GM23248 (cell line): Measurements from ENCODE around the gene TIAM2. TPM values are rescaled to one million over a fixed set of nuclear protein-coding genes. Genes with fewer than 3 reads are reported as not detected.

Experiments used
- DNase-seq: peaks from one replicate; pipeline ENCODE4 v3.0.0-alpha.2; 2015
- H2AFZ ChIP-seq: fragments of 200-600 bp; sonication (generic); 2 replicates; pipeline ENCODE4 v1.6.1; 2016; ENCODE audit warnings: antibody characterized with exemption
- H3F3A ChIP-seq: fragments of 200-600 bp; sonication (generic); 2 replicates; pipeline ENCODE4 v1.6.1; 2016; ENCODE audit warnings: mild to moderate bottlenecking, antibody characterized with exemption, mixed run types; ENCODE audit not compliant: insufficient read depth
- H3K27ac ChIP-seq: fragments of 200-600 bp; sonication (generic); 2 replicates; pipeline ENCODE4 v1.5.1; 2016; ENCODE audit warnings: mild to moderate bottlenecking
- H3K27me3 ChIP-seq: fragments of 200-600 bp; sonication (generic); replicated peaks from 2 replicates; pipeline ENCODE4 v1.6.1; 2016; ENCODE audit warnings: mild to moderate bottlenecking; ENCODE audit not compliant: insufficient read depth
- H3K36me3 ChIP-seq: fragments of 200-600 bp; sonication (generic); 2 replicates; pipeline ENCODE4 v1.6.1; 2016; ENCODE audit warnings: low read depth, mild to moderate bottlenecking
- H3K4me1 ChIP-seq: fragments of 200-600 bp; sonication (generic); 2 replicates; pipeline ENCODE4 v1.6.1; 2016; ENCODE audit warnings: mild to moderate bottlenecking; ENCODE audit not compliant: insufficient read depth
- H3K4me2 ChIP-seq: fragments of 200-600 bp; sonication (generic); one replicate; pipeline ENCODE4 v1.6.1; 2016; ENCODE audit warnings: mild to moderate bottlenecking; ENCODE audit not compliant: unreplicated experiment
- H3K4me3 ChIP-seq: fragments of 200-600 bp; sonication (generic); 2 replicates; pipeline ENCODE4 v1.5.1; 2016; ENCODE audit warnings: mild to moderate bottlenecking
- H3K79me2 ChIP-seq: fragments of 200-600 bp; sonication (generic); 2 replicates; pipeline ENCODE4 v1.6.1; 2016; ENCODE audit warnings: mild to moderate bottlenecking; ENCODE audit not compliant: insufficient read depth
- H3K9ac ChIP-seq: fragments of 200-600 bp; sonication (generic); 2 replicates; pipeline ENCODE4 v1.6.1; 2016; ENCODE audit warnings: mild to moderate bottlenecking
- H3K9me2 ChIP-seq: fragments of 200-600 bp; sonication (generic); 2 replicates; pipeline ENCODE4 v1.6.1; 2016; ENCODE audit warnings: mixed run types, mild to moderate bottlenecking, moderate library complexity; ENCODE audit not compliant: insufficient read depth
- H3K9me3 ChIP-seq: fragments of 200-600 bp; sonication (generic); one replicate; pipeline ENCODE4 v1.6.1; 2017; ENCODE audit warnings: low read depth
- H4K20me1 ChIP-seq: fragments of 200-600 bp; sonication (generic); 2 replicates; pipeline ENCODE4 v1.6.0; 2016; ENCODE audit not compliant: insufficient read depth
- EZH2 ChIP-seq: fragments of 200-600 bp; sonication (generic); IDR thresholded peaks from 2 replicates; pipeline ENCODE4 v1.6.1; 2018; ENCODE audit warnings: antibody characterized with exemption, mild to moderate bottlenecking; ENCODE audit not compliant: insufficient read depth, poor library complexity, severe bottlenecking
- EZH2phosphoT487 ChIP-seq: fragments of 200-600 bp; sonication (generic); IDR thresholded peaks from 2 replicates; pipeline ENCODE4 v1.6.1; 2018; ENCODE audit warnings: antibody characterized with exemption, moderate library complexity, mild to moderate bottlenecking, low read depth; ENCODE audit not compliant: insufficient read depth
- WGBS, 2 experiments: methylation state at CpG; one replicate each; pipeline ENCODE4 v1.1.6; 2015 to 2017; ENCODE audit warnings: low lambda C conversion rate in 2 of 2, low coverage in 1 of 2; ENCODE audit errors: missing lambda C conversion rate in 2 of 2; 5-methylcytosine and 5-hydroxymethylcytosine counted together
- in situ Hi-C: fragments of 300-500 bp; cut with MboI; formaldehyde crosslinking; loops from 2 replicates; pipeline ENCODE4 v1.15.0; 2020
- polyA plus RNA-seq: library from polyadenylated mRNA; unstranded; fragments of >200 nt; fragmentation: Nextera tagmentation; extraction: Ambion mirVana; gene quantifications from 2 replicates; pipeline ENCODE4 v1.2.1, GENCODE V29; 2016
- total RNA-seq: library from RNA; depleted of rRNA; stranded (reverse); fragments of >200 nt; shearing (Covaris generic); gene quantifications from 2 replicates; pipeline ENCODE4 v1.2.3, GENCODE V29; 2014

Gene TIAM2
- total and polyA plus RNA-seq, 2 experiments from 2014 or later = 2.4 to 2.6 TPM

DNA sequence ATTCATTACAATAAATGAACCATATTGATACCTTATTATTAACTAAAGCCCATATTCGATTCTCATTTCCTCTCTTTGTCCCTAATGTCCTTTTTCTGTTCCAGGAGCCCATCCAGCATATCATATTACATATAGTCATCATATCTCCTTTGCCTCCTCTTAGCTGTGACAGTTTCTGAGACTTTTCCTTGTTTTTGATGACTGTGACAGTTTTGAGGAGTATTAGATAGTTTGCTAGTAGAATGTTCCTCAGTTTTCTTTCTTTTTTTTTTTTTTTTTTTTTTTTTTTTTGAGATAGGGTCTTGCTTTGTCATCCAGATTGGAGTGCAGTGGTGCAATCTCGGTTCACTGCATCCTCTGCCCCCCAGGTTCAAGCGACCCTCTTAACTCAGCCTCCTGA is 61.6 kb downstream of the TIAM2 start:
- H3K79me2 ChIP-seq = no peaks in the 10 kb centered on the region
- H3K4me3 ChIP-seq = no peak overlapping the region
- no peak overlapping the region for H3K9ac ChIP-seq
- 87 to 97% methylated on average over 3 of the region's 3 CpGs for WGBS, 2 experiments
- no peaks in the 10 kb centered on the region for H3K9me3 ChIP-seq
- no peaks in the 10 kb centered on the region for H3K36me3 ChIP-seq
- no peak for TF ChIP-seq EZH2phosphoT487
- no peak for TF ChIP-seq EZH2
- H4K20me1 ChIP-seq = no peaks in the 10 kb centered on the region
- in situ Hi-C loops = no loop called here
- H3K4me2 ChIP-seq = no peak overlapping the region
- H3K27ac ChIP-seq = no peak overlapping the region
- no peak for DNase-seq
- no peaks in the 10 kb centered on the region for H3K9me2 ChIP-seq
- H3F3A ChIP-seq = no peaks in the 10 kb centered on the region
- H3K27me3 ChIP-seq = no peaks in the 10 kb centered on the region
- no peak overlapping the region for H2AFZ ChIP-seq
- H3K4me1 ChIP-seq = peaks cover 10% of the 10 kb centered on the region; the same call in 1 of the 2 replicates

DNA sequence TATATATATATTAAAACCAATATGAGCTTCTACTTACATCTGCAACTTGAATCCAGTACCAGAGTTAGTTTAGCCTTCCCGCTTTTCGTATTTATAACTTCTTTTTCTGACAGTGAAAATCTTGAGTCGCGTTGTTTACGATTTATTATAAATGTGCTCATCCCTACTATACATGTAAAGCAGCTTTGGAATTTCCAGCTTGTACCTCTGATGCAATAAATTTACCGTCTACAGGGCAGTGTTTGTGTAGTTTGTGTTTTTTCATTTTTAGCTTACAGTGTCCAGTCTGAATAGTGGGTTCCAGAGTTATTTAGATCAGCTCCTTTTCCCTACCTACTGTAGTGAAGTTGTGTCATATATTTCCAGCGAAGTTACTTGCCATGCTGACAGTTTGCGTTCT is 66.3 kb downstream of the TIAM2 start:
- Histone ChIP-seq H3K9me3 (no peaks in the 10 kb centered on the region), H3K27me3 (no peaks in the 10 kb centered on the region), H3K79me2 (no peaks in the 10 kb centered on the region), H3K4me2 (no peak overlapping the region), H3K4me1 (peaks cover 26% of the 10 kb centered on the region), H3K9ac (no peak overlapping the region), H3F3A (peaks cover 23% of the 10 kb centered on the region), H4K20me1 (no peaks in the 10 kb centered on the region), H3K4me3 (no peak overlapping the region), H3K36me3 (no peaks in the 10 kb centered on the region), H3K9me2 (no peaks in the 10 kb centered on the region), H2AFZ (no peak overlapping the region), H3K27ac (no peak overlapping the region)
- DNase-seq = no peak
- in situ Hi-C loops = no loop called here
- 96 to 97% methylated on average over 8 of the region's 8 CpGs for WGBS, 2 experiments
- TF ChIP-seq EZH2 (no peak), EZH2phosphoT487 (no peak)

GRCh38 chr6:155062866-155063341 is 67.8 kb downstream of the TIAM2 start:
- no peak overlapping the region for H3K9ac ChIP-seq
- DNase-seq = peak; percentile 81
- peak overlapping the region; percentile 27; the same call in 1 of the 2 replicates for H3K4me3 ChIP-seq
- TF ChIP-seq EZH2 (no peak), EZH2phosphoT487 (no peak)
- no peaks in the 10 kb centered on the region for H3K36me3 ChIP-seq
- no peak overlapping the region for H2AFZ ChIP-seq
- H3K79me2 ChIP-seq = no peaks in the 10 kb centered on the region
- no peaks in the 10 kb centered on the region for H4K20me1 ChIP-seq
- H3K4me1 ChIP-seq = peaks cover 33% of the 10 kb centered on the region
- H3K9me3 ChIP-seq = no peaks in the 10 kb centered on the region
- in situ Hi-C loops = no loop called here
- H3K27ac ChIP-seq = peak overlapping the region; percentile 62
- peak overlapping the region; percentile 61 for H3K4me2 ChIP-seq
- H3K27me3 ChIP-seq = no peaks in the 10 kb centered on the region
- WGBS, 2 experiments = 0 to 4% methylated on average over 1 of the region's 1 CpG
- peaks cover 23% of the 10 kb centered on the region for H3F3A ChIP-seq
- H3K9me2 ChIP-seq = no peaks in the 10 kb centered on the region

DNA sequence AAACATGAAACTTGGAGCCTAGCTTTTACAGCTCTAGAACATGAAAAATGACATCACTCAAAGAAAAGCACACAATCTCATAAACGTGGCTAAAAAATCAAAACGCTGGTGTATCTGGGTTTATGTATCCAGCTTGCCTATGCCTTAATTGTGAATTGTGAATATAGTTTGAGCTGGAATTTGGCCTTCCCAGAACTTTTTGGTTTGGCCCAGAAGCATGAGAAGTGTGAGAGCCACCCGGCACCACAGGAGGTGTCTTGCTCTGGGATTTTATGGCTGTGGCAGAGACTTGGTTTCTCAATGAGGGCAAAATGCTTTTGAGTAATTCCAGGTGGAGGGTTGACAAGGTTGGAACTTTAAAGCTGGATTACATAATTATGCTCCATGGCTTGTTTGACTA is 69.2 kb downstream of the TIAM2 start:
- Histone ChIP-seq H3K9ac (no peak overlapping the region), H4K20me1 (no peaks in the 10 kb centered on the region), H2AFZ (no peak overlapping the region), H3K27ac (no peak overlapping the region), H3K4me1 (peaks cover 33% of the 10 kb centered on the region), H3K36me3 (no peaks in the 10 kb centered on the region), H3F3A (peaks cover 23% of the 10 kb centered on the region), H3K27me3 (no peaks in the 10 kb centered on the region), H3K9me3 (no peaks in the 10 kb centered on the region), H3K4me3 (no peak overlapping the region), H3K4me2 (no peak overlapping the region), H3K79me2 (no peaks in the 10 kb centered on the region), H3K9me2 (no peaks in the 10 kb centered on the region)
- TF ChIP-seq EZH2phosphoT487 (no peak), EZH2 (no peak)
- peak; percentile 13 for DNase-seq
- 33 to 37% methylated on average over 3 of the region's 3 CpGs for WGBS, 2 experiments
- in situ Hi-C loops = no loop called here

GRCh38 chr6:155066361-155066760 is 71.2 kb downstream of the TIAM2 start:
- H3K9me2 ChIP-seq = no peaks in the 10 kb centered on the region
- H3K27me3 ChIP-seq = no peaks in the 10 kb centered on the region
- in situ Hi-C loops = no loop called here
- 80% methylated on average over 6 of the region's 6 CpGs for WGBS, 2 experiments
- no peak overlapping the region for H3K9ac ChIP-seq
- H3K4me2 ChIP-seq = no peak overlapping the region
- TF ChIP-seq EZH2phosphoT487 (no peak), EZH2 (no peak)
- DNase-seq = peak; percentile 52
- H4K20me1 ChIP-seq = no peaks in the 10 kb centered on the region
- no peaks in the 10 kb centered on the region for H3K36me3 ChIP-seq
- H3K4me3 ChIP-seq = no peak overlapping the region
- H3K27ac ChIP-seq = no peak overlapping the region
- no peaks in the 10 kb centered on the region for H3K79me2 ChIP-seq
- peaks cover 23% of the 10 kb centered on the region for H3F3A ChIP-seq
- no peaks in the 10 kb centered on the region for H3K9me3 ChIP-seq
- peaks cover 33% of the 10 kb centered on the region for H3K4me1 ChIP-seq
- no peak overlapping the region for H2AFZ ChIP-seq
